WTC11 (cell line): Measurements from ENCODE around the gene MECP2.

ENCODE experiments used
- HMGA2 ChIP-seq: fragments of 250-450 bp; sonication (Bioruptor Pico); IDR thresholded peaks from 2 replicates; pipeline ENCODE4 v1.4.0; 2021; ENCODE audit warnings: mild to moderate bottlenecking, moderate library complexity
- NR1H2 ChIP-seq: sonication (generic); formaldehyde crosslinking; IDR thresholded peaks from 2 replicates; pipeline ENCODE4 v1.9.0; 2021; ENCODE audit warnings: mild to moderate bottlenecking, moderate library complexity, missing genetic modification reagents
- TCF7 ChIP-seq: sonication (generic); formaldehyde crosslinking; IDR thresholded peaks from 2 replicates; pipeline ENCODE4 v1.8.0; 2022; ENCODE audit warnings: mild to moderate bottlenecking, low read depth, missing genetic modification reagents, moderate library complexity
- TP53 ChIP-seq: sonication (generic); formaldehyde crosslinking; IDR thresholded peaks from 2 replicates; pipeline ENCODE4 v1.8.1; 2023; ENCODE audit warnings: mild to moderate bottlenecking, missing genetic modification reagents
- ZBTB21 ChIP-seq: sonication (generic); formaldehyde crosslinking; IDR thresholded peaks from 2 replicates; pipeline ENCODE4 v1.8.1; 2023; ENCODE audit warnings: mild to moderate bottlenecking, missing genetic modification reagents, borderline replicate concordance
- ZNF138 ChIP-seq: sonication (generic); formaldehyde crosslinking; conservative IDR thresholded peaks from 2 replicates; pipeline ENCODE4 v1.8.1; 2022; ENCODE audit warnings: mild to moderate bottlenecking, moderate library complexity, missing genetic modification reagents
- ZNF423 ChIP-seq: fragments of 250-450 bp; sonication (Bioruptor Pico); IDR thresholded peaks from 2 replicates; pipeline ENCODE4 v2.1.2; 2022; ENCODE audit warnings: mild to moderate bottlenecking, moderate library complexity
- TF ChIP-seq, protein P1 (sequence below): fragments of 250-450 bp; sonication (Bioruptor Pico); conservative IDR thresholded peaks from 2 replicates; pipeline ENCODE4 v1.9.0; 2021; ENCODE audit warnings: mild to moderate bottlenecking
- TF ChIP-seq, protein P2 (sequence below): fragments of 200-600 bp; IDR thresholded peaks from 2 replicates; pipeline ENCODE4 v1.8.0; 2022; ENCODE audit warnings: antibody characterized with exemption

DNA sequence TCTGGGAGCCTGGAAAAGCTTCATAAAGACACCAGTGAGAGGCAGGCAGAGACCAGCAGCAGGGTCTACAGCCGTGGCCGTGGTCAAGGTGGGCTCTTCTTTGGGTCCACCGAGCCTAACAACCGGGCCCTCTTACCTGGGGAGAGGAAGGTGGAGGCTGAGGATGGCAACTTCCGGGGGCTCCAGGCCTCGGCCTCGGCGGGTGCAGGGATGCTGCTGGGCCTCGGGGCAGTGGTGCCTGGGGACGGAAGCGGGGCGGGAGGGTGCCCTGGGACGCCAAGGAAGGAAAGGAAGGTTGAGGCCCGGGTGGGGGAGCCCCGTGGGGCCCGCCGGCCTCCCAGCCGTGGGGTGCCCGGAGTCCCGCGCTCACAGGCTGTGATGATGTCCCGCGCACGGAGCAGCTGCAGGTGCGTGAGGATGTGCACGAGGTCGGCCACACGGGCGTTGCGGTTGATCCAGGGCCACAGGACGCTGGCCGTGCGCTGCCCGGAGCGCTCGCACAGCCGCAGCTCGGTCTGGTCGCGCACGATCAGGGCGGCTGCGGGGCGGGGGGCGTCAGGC, 78.4 kb downstream of the MECP2 start:
- TF ChIP-seq TCF7 (CRISPR knock-in tag), result no peak
- no peak for TF ChIP-seq TP53
- TF ChIP-seq, protein P1, sequence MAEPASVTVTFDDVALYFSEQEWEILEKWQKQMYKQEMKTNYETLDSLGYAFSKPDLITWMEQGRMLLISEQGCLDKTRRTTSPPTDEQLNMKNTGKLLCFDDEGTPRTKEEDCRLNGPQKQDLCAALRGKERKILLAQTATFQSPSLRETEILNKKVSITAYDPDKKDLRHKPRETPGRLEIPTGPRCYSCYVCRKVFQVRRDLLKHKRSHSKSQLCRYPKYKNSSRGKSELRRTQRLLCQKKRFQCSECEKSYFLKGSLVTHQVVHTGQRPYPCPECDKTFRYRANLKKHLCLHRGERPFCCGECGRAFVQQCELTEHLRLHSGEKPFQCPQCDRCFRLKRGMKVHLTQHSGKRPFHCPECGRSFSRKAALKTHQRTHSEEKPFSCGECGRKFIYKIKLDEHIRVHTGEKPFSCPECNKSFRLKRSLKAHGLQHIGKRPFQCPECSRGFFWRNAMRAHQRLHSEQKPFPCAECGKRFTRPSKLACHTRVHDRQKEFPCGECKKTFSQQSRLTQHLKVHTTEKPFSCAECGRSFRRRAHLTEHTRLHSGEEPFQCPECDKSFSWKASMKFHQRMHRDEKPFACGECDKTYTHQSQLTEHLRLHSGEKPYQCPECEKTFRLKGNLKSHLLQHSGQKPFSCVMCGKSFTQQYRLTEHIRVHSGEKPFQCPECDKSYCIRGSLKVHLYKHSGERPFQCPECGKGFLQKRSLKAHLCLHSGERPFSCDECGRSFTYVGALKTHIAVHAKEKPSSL (CRISPR knock-in tag), result no peak
- no peak for TF ChIP-seq NR1H2 (CRISPR knock-in tag)
- TF ChIP-seq, protein P2, sequence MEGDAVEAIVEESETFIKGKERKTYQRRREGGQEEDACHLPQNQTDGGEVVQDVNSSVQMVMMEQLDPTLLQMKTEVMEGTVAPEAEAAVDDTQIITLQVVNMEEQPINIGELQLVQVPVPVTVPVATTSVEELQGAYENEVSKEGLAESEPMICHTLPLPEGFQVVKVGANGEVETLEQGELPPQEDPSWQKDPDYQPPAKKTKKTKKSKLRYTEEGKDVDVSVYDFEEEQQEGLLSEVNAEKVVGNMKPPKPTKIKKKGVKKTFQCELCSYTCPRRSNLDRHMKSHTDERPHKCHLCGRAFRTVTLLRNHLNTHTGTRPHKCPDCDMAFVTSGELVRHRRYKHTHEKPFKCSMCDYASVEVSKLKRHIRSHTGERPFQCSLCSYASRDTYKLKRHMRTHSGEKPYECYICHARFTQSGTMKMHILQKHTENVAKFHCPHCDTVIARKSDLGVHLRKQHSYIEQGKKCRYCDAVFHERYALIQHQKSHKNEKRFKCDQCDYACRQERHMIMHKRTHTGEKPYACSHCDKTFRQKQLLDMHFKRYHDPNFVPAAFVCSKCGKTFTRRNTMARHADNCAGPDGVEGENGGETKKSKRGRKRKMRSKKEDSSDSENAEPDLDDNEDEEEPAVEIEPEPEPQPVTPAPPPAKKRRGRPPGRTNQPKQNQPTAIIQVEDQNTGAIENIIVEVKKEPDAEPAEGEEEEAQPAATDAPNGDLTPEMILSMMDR, result no peak
- TF ChIP-seq HMGA2 (CRISPR knock-in tag), result no peak
- TF ChIP-seq ZNF423 (CRISPR knock-in tag), result no peak
- no peak for TF ChIP-seq ZNF138 (CRISPR knock-in tag)
- TF ChIP-seq ZBTB21, result no peak
